ENCODE measurements around the gene OR52L1.

OR52L1 gene

DNA sequence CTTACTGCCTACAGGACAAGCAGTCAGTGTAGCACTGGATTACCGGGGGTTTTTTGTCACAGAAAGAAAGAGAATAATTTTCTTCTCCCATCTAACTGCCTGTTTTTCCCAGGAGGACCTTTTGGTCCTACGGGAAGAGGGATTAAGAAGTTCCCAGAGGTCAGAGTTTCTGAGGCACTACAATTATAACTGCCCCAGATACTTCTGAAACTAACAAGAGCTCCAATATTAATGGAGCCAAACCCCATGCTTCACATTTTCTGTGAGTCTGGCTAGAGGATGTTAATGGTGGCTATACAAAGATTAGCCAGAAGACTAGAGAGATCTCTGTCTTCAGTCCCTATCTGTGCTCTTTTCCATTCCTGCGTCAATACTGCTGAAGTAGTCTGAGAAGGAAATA, 44.8 kb downstream of the OR52L1 start, which contains the start of gene OR56A3:
Gene OR56A3 (plus strand): TSS at position 301 of the 400 bp plus-strand sequence. CDS start 5,096 bp downstream, outside the sequence.
- DNase-seq (ENCODE audit: low read depth in 1 of 2, low spot score in 1 of 2): no peak

DNA sequence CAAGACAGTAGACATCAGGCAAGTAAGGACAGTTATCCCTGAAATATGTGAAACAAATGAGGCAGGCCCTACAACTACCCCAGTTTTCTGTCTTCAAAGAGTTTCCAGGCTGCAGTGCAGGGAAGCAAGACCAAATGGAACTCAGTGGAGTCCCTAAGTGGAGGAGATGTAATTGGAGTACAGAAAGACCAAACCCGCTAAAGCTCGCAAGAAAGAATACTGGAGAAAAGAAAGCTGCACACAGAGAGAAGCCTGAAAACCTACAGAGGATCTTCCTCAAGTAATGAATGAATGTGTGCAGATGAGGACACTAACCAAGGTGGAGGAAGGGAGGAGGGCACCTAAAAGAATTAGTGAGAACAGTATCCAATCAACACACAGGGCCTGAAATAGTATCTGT, 46.0 kb downstream of the OR52L1 start:
- no peak for DNase-seq (ENCODE audit: low read depth in 1 of 2, low spot score in 1 of 2)

DNA sequence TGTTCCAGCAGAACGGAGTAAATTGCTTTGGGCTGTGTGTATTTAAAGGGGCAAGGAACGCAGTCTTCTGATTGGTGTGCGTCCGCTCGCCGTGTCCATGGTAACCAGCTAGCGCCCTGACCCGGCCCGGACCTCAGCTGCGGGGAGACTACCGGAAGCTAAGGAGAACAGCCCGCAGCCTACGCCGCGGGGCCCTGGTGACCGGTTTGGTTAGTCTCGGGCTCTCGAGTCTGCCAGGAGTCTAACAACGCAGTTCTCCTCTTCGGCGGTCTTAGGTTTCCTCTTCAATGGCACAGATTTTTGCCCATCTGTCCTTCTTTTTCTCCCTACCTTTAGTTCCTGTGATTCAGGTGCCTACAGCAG, 48.2 kb downstream of the OR52L1 start:
- no peak for DNase-seq (ENCODE audit: low read depth in 1 of 2, low spot score in 1 of 2)

DNA sequence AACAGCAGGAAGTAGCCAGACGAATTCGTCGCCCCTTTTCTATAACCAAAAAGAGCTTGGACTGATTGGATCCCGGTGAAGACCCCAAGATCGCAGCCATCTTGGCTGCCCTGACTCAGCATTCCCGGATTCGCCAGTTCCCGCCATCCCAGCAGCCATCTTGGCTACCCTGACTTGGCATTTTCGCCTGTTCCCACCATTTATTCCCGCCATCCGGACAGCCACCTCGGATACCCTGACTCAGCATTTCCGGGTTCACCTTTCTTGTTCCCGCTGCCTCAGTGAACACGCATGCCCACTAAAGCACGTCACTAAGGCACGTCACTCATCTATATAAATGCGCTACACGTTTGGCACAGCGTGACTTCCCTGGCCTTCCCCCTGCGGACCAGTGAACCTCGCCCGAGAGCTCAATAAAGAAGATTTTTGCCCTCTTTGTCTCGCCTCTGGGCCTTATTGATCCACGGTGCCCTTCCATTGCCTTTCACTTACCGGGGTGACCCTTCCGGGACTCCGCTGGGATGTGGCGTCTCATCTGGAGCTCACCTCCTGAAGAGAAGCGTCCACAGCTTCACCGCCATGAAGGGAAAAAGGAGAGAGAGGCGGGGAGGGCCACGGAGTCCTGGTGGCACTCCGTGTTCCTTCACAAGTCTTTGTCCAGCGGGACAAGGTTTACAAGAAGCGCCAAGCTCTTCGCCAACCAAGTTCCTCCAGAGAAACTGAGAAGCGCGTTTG, 48.8 kb downstream of the OR52L1 start:
- no peak for DNase-seq (ENCODE audit: low read depth in 1 of 2, low spot score in 1 of 2)

Data from stimulated activated CD4-positive, alpha-beta T cell treated with anti-CD3 and anti-CD28 coated beads, Interleukin-15, amount 100 ng/mL, for 1 hour (primary cell).